NCI-H524 treated with DMSO at 0.1 percent for 48 hours (cell line): Measurements from ENCODE around the gene TRIO.

Experiments
- DNase-seq: peaks from one replicate; lab custom pipeline; 2025; lab: John Stamatoyannopoulos, UW

The TRIO gene

DNA sequence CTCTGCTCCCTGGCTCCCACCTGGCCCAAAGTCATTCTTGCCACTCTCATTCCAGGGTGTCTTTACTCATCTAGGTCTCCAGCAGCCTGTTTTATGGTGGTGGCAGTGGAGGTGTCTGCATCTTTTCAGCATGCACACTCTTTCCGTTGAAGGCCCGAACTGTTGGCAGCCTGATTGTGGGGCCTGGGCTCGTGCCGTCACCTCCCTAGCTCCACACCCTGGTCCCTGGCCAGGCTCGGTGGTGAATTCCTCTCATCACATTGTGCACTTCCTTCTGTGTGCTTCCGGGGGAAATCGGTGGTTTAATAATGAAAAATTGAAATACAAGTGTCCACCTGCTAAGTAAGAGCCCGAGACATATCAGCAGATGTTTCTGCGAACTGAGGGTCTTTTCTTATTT, 214.3 kb downstream of the TRIO start:
- DNase-seq = no peak

GRCh38 chr5:14357851-14358250, 214.7 kb downstream of the TRIO start:
- DNase-seq = no peak

- DNase-seq = no peak
Measured at GRCh38 chr5:14358536-14358935, 215.4 kb downstream of the TRIO start.

- DNase-seq = no peak
Measured at GRCh38 chr5:14359069-14360043, 216.2 kb downstream of the TRIO start.

- no peak for DNase-seq
Measured at GRCh38 chr5:14362491-14362890, 219.3 kb downstream of the TRIO start.

- DNase-seq = no peak
Measured at GRCh38 chr5:14364096-14364495, 221.0 kb downstream of the TRIO start.

DNA sequence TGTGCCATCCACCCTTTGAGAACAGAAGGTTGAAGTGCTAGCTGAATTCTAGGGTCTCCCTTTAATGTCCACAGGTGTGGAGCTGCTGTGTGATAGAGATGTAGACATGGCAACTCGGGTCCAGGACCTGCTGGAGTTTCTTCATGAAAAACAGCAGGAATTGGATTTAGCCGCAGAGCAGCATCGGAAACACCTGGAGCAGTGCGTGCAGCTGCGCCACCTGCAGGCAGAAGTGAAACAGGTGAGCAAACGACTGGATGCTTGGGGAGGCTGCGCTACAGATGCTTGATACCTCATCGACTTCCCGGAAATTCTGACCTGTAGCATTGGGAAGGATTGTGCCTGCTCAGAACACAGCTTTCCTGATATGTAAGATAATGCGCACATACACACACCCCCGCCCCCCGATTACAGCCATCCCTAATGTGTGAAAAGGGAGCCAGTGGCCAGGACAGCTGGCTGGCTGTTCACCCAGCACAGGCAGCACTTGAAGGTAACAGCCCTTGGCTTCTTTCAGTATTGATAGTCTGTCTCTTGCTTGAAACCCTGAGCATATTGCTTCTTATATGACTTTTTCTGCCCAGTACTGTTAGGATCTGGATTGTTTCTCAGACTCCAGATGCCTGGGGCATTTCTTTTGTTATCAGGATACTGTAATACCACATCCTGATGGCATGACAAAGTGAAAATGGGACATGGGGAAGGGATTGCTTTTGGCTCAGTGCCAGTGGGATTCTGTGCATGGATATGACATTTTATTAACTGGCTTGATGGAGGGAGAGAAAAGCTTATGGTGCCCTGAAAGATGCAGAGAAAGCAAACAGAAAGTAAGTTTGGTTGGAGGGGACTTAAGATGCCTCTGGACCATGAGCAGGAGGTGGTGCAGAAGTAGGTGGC, 221.7 kb downstream of the TRIO start:
- no peak for DNase-seq

GRCh38 chr5:14365831-14366430, 222.8 kb downstream of the TRIO start:
- DNase-seq = no peak

GRCh38 chr5:14366763-14367162, 223.6 kb downstream of the TRIO start:
- no peak for DNase-seq

GRCh38 chr5:14367364-14367763, 224.2 kb downstream of the TRIO start:
- no peak for DNase-seq

GRCh38 chr5:14369780-14370179, 226.6 kb downstream of the TRIO start:
- DNase-seq = no peak

DNA sequence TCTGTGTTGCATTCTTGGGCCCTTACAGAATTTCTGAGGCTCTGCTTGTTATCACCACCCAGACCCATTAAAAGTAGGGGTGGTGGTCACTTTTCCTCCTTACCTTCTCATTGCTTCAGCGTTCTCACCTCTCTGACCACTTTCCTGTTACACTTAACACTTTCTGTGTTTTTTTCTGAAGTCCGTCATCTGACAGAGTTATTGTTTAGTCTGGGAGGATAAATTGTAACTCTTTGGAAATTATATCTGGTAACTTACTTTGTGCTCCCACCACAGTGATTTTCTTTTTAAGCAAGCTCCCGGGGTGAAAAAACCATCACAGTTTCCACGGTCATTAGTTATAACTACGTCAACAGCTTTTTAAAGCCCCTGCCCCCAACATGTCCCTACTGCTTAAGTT, 227.2 kb downstream of the TRIO start:
- DNase-seq = no peak

DNA sequence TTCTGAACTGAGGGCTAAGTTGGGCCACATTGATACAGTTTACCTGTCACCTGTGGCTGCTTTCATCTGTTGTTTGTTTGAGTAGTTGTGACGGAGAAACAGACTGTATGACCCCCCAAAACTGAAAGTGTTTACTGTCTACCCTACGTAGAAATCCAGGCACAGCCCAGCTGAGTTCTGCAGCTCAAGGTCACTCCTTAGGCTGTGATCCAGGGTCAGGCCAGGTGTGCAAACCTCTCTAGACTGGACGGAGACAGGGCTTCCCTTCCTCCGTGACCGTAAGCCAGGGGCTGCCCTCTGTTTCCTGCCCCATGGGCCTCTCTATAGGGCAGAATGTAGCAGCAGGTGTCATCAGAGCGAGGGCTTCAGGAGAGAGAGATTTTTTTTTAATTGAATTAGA, 230.5 kb downstream of the TRIO start:
- DNase-seq = no peak

- DNase-seq = no peak
Measured at GRCh38 chr5:14374100-14374499, 231.0 kb downstream of the TRIO start.

GRCh38 chr5:14376789-14377188, 233.6 kb downstream of the TRIO start:
- no peak for DNase-seq

GRCh38 chr5:14379739-14380497, 236.8 kb downstream of the TRIO start:
- no peak for DNase-seq

DNA sequence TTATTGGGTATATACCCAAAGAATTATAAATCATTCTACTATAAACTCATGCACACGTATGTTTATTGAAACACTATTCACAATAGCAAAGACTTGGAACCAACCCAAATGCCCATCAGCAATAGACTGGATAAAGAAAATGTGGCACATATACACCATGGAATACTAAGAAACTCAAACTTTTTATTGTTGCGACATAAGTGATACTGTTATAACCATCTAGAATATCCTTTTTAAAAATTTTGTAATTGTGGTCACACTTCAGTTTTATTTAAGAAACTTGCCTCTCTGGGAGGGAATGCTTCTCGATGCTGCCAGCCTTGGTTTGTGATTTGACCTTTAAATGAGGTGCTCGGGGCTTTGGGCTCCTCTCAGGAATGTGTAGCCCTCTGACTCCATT, 237.6 kb downstream of the TRIO start:
- no peak for DNase-seq

DNA sequence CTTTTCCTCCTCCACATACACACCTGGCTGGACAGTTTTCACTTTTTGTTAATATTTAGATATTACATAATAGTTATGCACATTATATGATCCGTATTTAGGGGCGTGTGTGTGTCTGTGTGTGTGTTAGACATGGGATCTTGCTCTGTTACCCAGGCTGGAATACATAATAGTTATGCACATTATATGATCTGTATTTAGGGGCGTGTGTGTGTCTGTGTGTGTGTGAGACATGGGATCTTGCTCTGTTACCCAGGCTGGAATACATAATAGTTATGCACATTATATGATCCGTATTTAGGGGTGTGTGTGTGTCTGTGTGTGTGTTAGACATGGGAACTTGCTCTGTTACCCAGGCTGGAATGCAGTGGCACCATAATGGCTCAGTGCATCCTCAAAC, 239.5 kb downstream of the TRIO start:
- no peak for DNase-seq

DNA sequence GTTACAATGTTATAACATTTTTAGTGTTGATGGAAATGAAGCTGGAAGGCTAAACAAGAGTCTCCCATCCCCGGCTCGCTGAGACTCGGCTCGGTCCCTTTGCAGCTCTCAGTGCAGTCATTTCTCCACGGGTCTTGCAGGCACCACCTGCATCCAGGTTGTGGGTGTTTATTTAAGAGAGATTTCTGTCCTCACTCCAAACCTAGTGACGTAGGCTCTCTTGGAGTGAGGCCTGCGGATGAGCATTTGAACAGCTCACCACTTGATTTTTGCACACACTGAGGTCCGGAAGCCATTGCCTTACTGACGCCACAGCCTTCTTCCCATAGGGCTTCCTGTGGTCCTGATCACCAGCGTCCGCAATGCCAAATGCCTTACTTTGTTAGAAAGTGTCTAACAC, 240.8 kb downstream of the TRIO start:
- DNase-seq = no peak

GRCh38 chr5:14385019-14385418, 241.9 kb downstream of the TRIO start:
- no peak for DNase-seq

DNA sequence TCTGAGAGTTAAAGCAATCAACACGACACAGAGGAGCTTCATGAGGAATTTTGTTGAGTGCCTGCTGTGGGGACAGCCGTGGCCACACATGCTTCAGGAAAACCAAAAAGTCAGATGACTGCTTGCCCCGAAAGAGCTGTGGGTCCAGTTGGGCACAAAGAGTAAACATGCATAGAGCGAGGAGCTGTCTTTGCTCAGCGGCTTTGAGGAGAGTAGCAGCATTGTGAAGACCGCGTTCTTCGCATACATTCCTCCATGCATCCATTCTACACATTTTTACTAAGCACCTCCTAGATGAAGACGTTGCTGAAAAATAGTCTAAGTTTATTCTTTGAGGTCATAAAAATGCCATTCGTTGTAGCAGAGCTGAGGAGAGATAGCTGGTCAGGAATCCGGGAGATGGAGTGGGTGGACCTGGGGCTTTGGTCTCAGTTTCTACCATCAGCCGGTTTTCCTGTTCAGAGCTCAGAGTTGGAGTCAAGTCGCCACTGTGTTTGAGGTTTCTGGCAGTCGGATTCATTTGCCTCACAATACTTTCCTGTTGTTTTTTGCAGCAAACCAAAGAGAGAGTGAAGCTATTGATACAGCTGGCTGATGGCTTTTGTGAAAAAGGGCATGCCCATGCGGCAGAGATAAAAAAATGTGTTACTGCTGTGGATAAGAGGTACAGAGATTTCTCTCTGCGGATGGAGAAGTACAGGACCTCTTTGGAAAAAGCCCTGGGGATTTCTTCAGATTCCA, 243.9 kb downstream of the TRIO start:
- no peak for DNase-seq
